Fibroblast of villous mesenchyme (primary cell): ENCODE measurements around the gene NECAP2. TPM values are rescaled to one million over a fixed set of nuclear protein-coding genes. Genes with fewer than 3 reads are reported as not detected.
A peak's percentile ranks its signal among the peaks of the same experiment; 100 is the strongest.

ENCODE experiments used
- DNase-seq: peaks from one replicate; pipeline ENCODE4 v3.0.0-alpha.2; 2010; ENCODE audit warnings: low read depth
- H3K4me3 ChIP-seq: 2 replicates; pipeline ENCODE4 v1.5.1; 2011; ENCODE audit warnings: low read depth, mild to moderate bottlenecking, low read length
- CTCF ChIP-seq: IDR thresholded peaks from 2 replicates; pipeline ENCODE4 v1.5.1; 2012; ENCODE audit warnings: low read depth, mild to moderate bottlenecking, low read length; ENCODE audit not compliant: insufficient read depth
- total RNA-seq: library from RNA; depleted of rRNA; stranded (reverse); fragments of >200 nt; gene quantifications from 2 replicates; pipeline ENCODE4 v1.2.3, GENCODE V29; 2012

The NECAP2 gene
- total RNA-seq, 1 donor = 104 TPM

GRCh38 chr1:16440131-16440469, 424 bp upstream of the NECAP2 start:
- no peak for TF ChIP-seq CTCF
- no peak for DNase-seq
- H3K4me3 ChIP-seq = peak overlapping the region; percentile 95

- no peak for TF ChIP-seq CTCF
- peak overlapping the region; percentile 95 for H3K4me3 ChIP-seq
- peak; percentile 45 for DNase-seq
These were observed 750 bp downstream of the NECAP2 start for GRCh38 chr1:16441282-16441665.

GRCh38 chr1:16442265-16442664, 1.7 kb downstream of the NECAP2 start:
- no peak for TF ChIP-seq CTCF
- no peak overlapping the region for H3K4me3 ChIP-seq
- DNase-seq = no peak

- DNase-seq = no peak
- TF ChIP-seq CTCF = no peak
- H3K4me3 ChIP-seq = no peak overlapping the region
These were observed 2.4 kb downstream of the NECAP2 start for GRCh38 chr1:16442941-16443340.

GRCh38 chr1:16443975-16444770, 3.6 kb downstream of the NECAP2 start:
- no peak for TF ChIP-seq CTCF
- H3K4me3 ChIP-seq = no peak overlapping the region
- DNase-seq = peak; percentile 59

- DNase-seq = no peak
- no peak overlapping the region for H3K4me3 ChIP-seq
- TF ChIP-seq CTCF = no peak
These were observed 4.5 kb downstream of the NECAP2 start for GRCh38 chr1:16445052-16445451.

GRCh38 chr1:16446116-16446515, 5.6 kb downstream of the NECAP2 start:
- DNase-seq = no peak
- no peak overlapping the region for H3K4me3 ChIP-seq
- no peak for TF ChIP-seq CTCF
